ENCODE data around the gene AKR1C1. TPM values are rescaled to one million over a fixed set of nuclear protein-coding genes. Genes with fewer than 3 reads are reported as not detected.
"Not testable (repeated sequence)": the region's sequence is repeated elsewhere in the genome, so short reads cannot be mapped to it uniquely, and the experiment has no call there.

AKR1C1 gene
- total and polyA plus RNA-seq, 9 donors, result 3.6 to 22.9 (median 19.1) TPM

DNA sequence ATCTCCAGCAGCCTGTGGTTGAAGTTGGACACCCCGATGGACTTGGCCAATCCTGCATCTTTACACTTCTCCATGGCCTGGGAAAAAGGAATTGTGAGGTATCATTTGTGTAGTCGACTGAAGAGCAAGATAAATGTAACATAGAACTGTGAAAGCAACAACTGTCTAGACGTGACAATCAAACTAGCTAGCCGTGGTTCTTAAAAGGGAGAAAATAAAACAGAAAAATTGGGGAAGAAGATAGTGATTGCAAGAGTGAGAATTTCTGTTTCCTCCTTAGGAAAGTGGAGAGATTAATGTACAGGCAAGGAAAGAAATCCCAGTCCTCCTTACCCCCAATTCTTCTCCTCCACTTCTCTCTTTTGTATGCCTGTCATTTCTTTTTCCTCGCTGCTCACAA, 35.5 kb downstream of the AKR1C1 start:
- no peaks in the 10 kb centered on the region for H3K4me1 ChIP-seq (ENCODE audit: insufficient read depth)
- no peaks in the 10 kb centered on the region for H3K9me3 ChIP-seq
- no peak overlapping the region for H3K27ac ChIP-seq
- intact Hi-C loops (cut with DNase I), result no loop called here
- no peak for DNase-seq
- TF ChIP-seq EP300 (IDR thresholded peaks at IDR 0.05) (no peak), CTCF (IDR thresholded peaks at IDR 0.05) (no peak), POLR2A (IDR thresholded peaks at IDR 0.05) (no peak)
- H3K4me3 ChIP-seq, result no peak overlapping the region
- no peaks in the 10 kb centered on the region for H3K27me3 ChIP-seq
- H3K36me3 ChIP-seq, result no peaks in the 10 kb centered on the region
- WGBS, 3 donors, result 81 to 87% (median 85%) methylated on average over 5 of the region's 5 CpGs

GRCh38 chr10:5002013-5002727, 39.0 kb downstream of the AKR1C1 start:
- Histone ChIP-seq H3K27ac (no peak overlapping the region), H3K4me1 (ENCODE audit: insufficient read depth) (no peaks in the 10 kb centered on the region), H3K9me3 (no peaks in the 10 kb centered on the region), H3K4me3 (no peak overlapping the region), H3K27me3 (no peaks in the 10 kb centered on the region), H3K36me3 (no peaks in the 10 kb centered on the region)
- TF ChIP-seq CTCF (IDR thresholded peaks at IDR 0.05) (no peak), EP300 (IDR thresholded peaks at IDR 0.05) (no peak), POLR2A (IDR thresholded peaks at IDR 0.05) (no peak)
- 93 to 95% (median 94%) methylated on average over 2 of the region's 2 CpGs for WGBS, 3 donors
- DNase-seq, result no peak
- intact Hi-C loops (cut with DNase I), result no loop called here

- H3K36me3 ChIP-seq; H3K27me3 ChIP-seq; intact Hi-C loops (cut with DNase I); H3K4me1 ChIP-seq (ENCODE audit: insufficient read depth); H3K4me3 ChIP-seq; DNase-seq; H3K9me3 ChIP-seq; H3K27ac ChIP-seq: not testable (repeated sequence)
- 25 to 35% (median 26%) methylated on average over 8 to 10 of the region's 10 CpGs for WGBS, 3 donors
These were observed 40.2 kb downstream of the AKR1C1 start, which contains the start of gene AKR1C2 for GRCh38 chr10:5003127-5004029. TSS of gene AKR1C2 (minus strand) at chr10:5003857. CDS start at chr10:5003835, 22 bp downstream.

GRCh38 chr10:5004030-5004385, 40.8 kb downstream of the AKR1C1 start:
- intact Hi-C loops (cut with DNase I), result not testable (repeated sequence)

GRCh38 chr10:5004501-5004900, 41.3 kb downstream of the AKR1C1 start:
- H3K27me3 ChIP-seq; intact Hi-C loops (cut with DNase I); H3K36me3 ChIP-seq; H3K4me3 ChIP-seq; H3K4me1 ChIP-seq (ENCODE audit: insufficient read depth); DNase-seq; H3K27ac ChIP-seq; H3K9me3 ChIP-seq: not testable (repeated sequence)

More at GRCh38 chr10:5004030-5004385, 40.8 kb downstream of the AKR1C1 start:
- WGBS, 3 donors, result 0 to 3% (median 0%) methylated on average over 1 of the region's 1 CpG
- not testable (repeated sequence) for H3K9me3 ChIP-seq; H3K27me3 ChIP-seq; H3K4me1 ChIP-seq (ENCODE audit: insufficient read depth); DNase-seq; H3K27ac ChIP-seq; H3K4me3 ChIP-seq; H3K36me3 ChIP-seq

DNA sequence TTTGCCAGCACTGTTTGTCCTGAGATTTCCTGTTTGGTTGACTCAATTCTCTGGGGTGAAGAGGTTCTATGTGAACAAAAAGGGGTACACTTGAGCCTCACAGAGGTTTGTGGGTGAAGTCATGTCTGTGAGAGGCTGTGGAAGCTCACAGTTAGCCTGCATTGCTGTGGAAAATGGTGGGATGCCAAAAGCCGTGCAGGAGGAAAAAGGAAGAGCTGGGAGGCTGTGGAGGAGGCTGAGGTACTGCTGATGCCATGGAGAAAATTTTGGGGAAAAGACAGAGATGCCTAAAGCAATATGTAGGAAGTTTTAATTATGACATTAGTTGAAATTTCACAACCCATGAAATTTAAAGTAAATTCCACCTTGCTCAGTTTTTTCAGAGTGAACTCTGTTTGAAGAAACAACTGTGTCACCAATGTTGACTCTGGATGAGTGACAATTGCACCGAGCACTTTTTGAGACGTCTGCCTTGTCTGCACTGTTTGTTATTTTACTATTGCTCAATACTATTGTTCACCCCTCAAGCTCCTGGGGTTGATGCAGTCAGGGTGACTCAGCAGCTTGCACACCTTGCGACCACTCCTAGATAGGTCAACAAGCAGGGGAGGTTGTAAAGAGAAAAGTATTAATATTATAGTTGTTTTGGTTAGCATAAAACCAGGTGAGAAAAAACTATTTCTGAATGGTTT, 45.8 kb downstream of the AKR1C1 start:
- H3K9me3 ChIP-seq; H3K4me1 ChIP-seq (ENCODE audit: insufficient read depth); H3K4me3 ChIP-seq; H3K36me3 ChIP-seq; DNase-seq; H3K27me3 ChIP-seq; intact Hi-C loops (cut with DNase I); H3K27ac ChIP-seq: not testable (repeated sequence)
- 68 to 75% (median 68%) methylated on average over 4 of the region's 4 CpGs for WGBS, 3 donors

DNA sequence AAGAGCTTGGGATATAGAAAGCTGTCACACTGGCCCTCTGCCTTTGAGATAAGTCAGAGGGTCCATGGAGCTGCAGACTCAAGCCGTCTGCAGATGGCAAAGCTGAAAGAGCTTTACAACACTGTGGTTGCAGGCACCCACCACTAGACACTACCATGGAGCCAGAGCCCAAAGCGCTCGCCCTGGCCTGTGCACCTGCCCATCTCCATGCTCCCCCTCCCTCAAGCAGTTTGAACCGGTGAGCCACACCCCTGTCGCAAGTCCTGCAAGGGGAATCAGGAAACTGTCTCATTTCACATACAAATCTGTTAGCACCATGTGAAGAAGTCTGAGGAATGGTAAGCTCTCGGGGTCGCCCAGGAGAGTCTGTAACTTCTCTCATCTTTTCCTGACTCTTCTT, 46.8 kb downstream of the AKR1C1 start:
- H3K9me3 ChIP-seq; intact Hi-C loops (cut with DNase I); H3K27ac ChIP-seq; H3K36me3 ChIP-seq; H3K4me3 ChIP-seq; DNase-seq; H3K27me3 ChIP-seq; H3K4me1 ChIP-seq (ENCODE audit: insufficient read depth): not testable (repeated sequence)
- 77 to 78% (median 78%) methylated on average over 4 to 6 of the region's 7 CpGs for WGBS, 3 donors

- H3K36me3 ChIP-seq; intact Hi-C loops (cut with DNase I): not testable (repeated sequence)
- 91 to 97% (median 92%) methylated on average over 2 of the region's 2 CpGs for WGBS, 3 donors
These were observed 48.2 kb downstream of the AKR1C1 start for GRCh38 chr10:5011392-5011791.

More at GRCh38 chr10:5011392-5011791, 48.2 kb downstream of the AKR1C1 start:
- H3K4me3 ChIP-seq; H3K27ac ChIP-seq; H3K27me3 ChIP-seq; H3K4me1 ChIP-seq (ENCODE audit: insufficient read depth); H3K9me3 ChIP-seq; DNase-seq: not testable (repeated sequence)

All from ovary (tissue), 9 donors.